HCT116 (cell line): ENCODE results near the gene MDFIC.

Source experiments
- POLR2A ChIP-seq: IDR thresholded peaks from 2 replicates; pipeline ENCODE4 v1.7.0; 2011; ENCODE audit warnings: borderline replicate concordance; ENCODE audit not compliant: insufficient read depth, insufficient read length; ENCODE audit errors: extremely low read depth
- SP1 ChIP-seq: IDR thresholded peaks from 2 replicates; pipeline ENCODE4 v1.6.1; 2012; ENCODE audit warnings: low read depth
- TF ChIP-seq, protein P1 (sequence below), 3 experiments: fragments of 200-600 bp in 1 of 3; sonication (generic) in 1 of 3; IDR thresholded peaks in 2 of 3; conservative IDR thresholded peaks in 1 of 3; 2 replicates each; pipeline ENCODE4 v1.5.1; 2012 to 2017; ENCODE audit warnings: low read depth in 2 of 3, low read length in 2 of 3, antibody characterized with exemption in 1 of 3, borderline replicate concordance in 1 of 3, control low read depth in 1 of 3, mild to moderate bottlenecking in 1 of 3, mixed read lengths in 1 of 3, mixed run types in 1 of 3, moderate library complexity in 1 of 3; ENCODE audit not compliant: insufficient read depth in 1 of 3

DNA sequence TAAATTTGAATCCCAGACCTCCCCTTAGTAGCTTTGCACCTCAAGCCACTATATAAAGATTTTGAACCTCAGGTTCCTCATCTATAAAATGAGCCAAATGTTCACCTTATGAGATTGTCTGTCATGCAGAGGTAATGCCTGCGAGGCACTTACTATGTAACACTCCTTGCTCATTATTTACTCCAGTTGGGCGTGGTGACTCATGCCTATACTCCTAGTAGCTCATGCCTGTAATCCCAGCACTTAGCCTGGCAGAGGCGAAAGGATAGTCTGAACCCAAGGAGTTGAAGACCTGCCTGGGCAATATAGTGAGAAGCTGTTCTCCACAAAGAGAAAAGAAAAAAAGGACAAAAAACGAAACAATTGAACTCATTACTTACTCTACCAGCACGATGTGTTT, 82.2 kb downstream of the MDFIC start:
- TF ChIP-seq SP1 (no peak), POLR2A (no peak)
- TF ChIP-seq, protein P1, sequence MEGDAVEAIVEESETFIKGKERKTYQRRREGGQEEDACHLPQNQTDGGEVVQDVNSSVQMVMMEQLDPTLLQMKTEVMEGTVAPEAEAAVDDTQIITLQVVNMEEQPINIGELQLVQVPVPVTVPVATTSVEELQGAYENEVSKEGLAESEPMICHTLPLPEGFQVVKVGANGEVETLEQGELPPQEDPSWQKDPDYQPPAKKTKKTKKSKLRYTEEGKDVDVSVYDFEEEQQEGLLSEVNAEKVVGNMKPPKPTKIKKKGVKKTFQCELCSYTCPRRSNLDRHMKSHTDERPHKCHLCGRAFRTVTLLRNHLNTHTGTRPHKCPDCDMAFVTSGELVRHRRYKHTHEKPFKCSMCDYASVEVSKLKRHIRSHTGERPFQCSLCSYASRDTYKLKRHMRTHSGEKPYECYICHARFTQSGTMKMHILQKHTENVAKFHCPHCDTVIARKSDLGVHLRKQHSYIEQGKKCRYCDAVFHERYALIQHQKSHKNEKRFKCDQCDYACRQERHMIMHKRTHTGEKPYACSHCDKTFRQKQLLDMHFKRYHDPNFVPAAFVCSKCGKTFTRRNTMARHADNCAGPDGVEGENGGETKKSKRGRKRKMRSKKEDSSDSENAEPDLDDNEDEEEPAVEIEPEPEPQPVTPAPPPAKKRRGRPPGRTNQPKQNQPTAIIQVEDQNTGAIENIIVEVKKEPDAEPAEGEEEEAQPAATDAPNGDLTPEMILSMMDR (IDR thresholded peaks at IDR 0.05 in 2 of 3, conservative IDR thresholded peaks at IDR 0.05 in 1 of 3; ENCODE audit: borderline replicate concordance in 1 of 3, insufficient read depth in 1 of 3, low read depth in 2 of 3, low read length in 2 of 3): no peak
